Spinal cord (tissue), 10 donors: ENCODE results near the gene DMGDH. TPM values are rescaled to one million over a fixed set of nuclear protein-coding genes. Genes with fewer than 3 reads are reported as not detected.

ENCODE experiments used
- DNase-seq, 6 donors: peaks; one replicate each; pipeline versions ENCODE4 v3.0.0 to v3.0.0-alpha.2; 2013 to 2015; ENCODE audit warnings: low spot score in 6 of 6, low read depth in 4 of 6
- H3K27ac ChIP-seq: one replicate; pipeline ENCODE4 v1.5.1; 2013; ENCODE audit warnings: low read depth, low read length, control low read depth
- H3K27me3 ChIP-seq: one replicate; pipeline ENCODE4 v1.6.1; 2013; ENCODE audit warnings: low read length; ENCODE audit not compliant: control insufficient read depth, insufficient read depth
- H3K36me3 ChIP-seq: one replicate; pipeline ENCODE4 v1.6.1; 2013; ENCODE audit warnings: low read length; ENCODE audit not compliant: control insufficient read depth, insufficient read depth
- H3K4me1 ChIP-seq: one replicate; pipeline ENCODE4 v1.6.1; 2013; ENCODE audit warnings: low read length; ENCODE audit not compliant: control insufficient read depth, insufficient read depth
- H3K4me3 ChIP-seq: one replicate; pipeline ENCODE4 v1.5.1; 2013; ENCODE audit warnings: low read depth, low read length, control low read depth
- H3K9me3 ChIP-seq: one replicate; pipeline ENCODE4 v1.6.1; 2013; ENCODE audit warnings: low read length; ENCODE audit not compliant: control insufficient read depth, insufficient read depth
- WGBS: methylation state at CpG from one replicate; pipeline ENCODE4 v1.1.5; 2013; ENCODE audit warnings: missing lambda C conversion rate; ENCODE audit not compliant: insufficient coverage; 5-methylcytosine and 5-hydroxymethylcytosine counted together
- long read RNA-seq, 4 donors: transcript quantifications; one replicate each; lab custom pipeline, GENCODE V29; 2026
- polyA plus RNA-seq, 2 donors: library from polyadenylated mRNA; unstranded; fragments of 120-200 nt; gene quantifications; one replicate each; pipeline ENCODE4 v1.2.1, GENCODE V29; 2013; ENCODE audit not compliant: insufficient read length in 2 of 2
- total RNA-seq, 2 donors: library from RNA; depleted of rRNA in 1 of 2; stranded (reverse); fragments of 120-200 nt in 1 of 2; fragments of >200 nt in 1 of 2; gene quantifications; one replicate each; pipeline versions ENCODE4 v1.2.3 to v1.2.4, GENCODE V29; 2013 to 2014
- donor health status: healthy.

The DMGDH gene
- total RNA-seq = 1 to 10 TPM; 5.0 to 7.6 TPM
- 1 to 10 TPM; 3.3 to 3.7 TPM for polyA plus RNA-seq
- long read RNA-seq, donor 1, partial matches to known transcripts = 0 of 1 reads
- long read RNA-seq, donor 1, other reads (novel, unspliced or antisense) = 0 of 1 reads
- long read RNA-seq, donor 2 = 0 reads
- long read RNA-seq, donor 3 = 0 reads
- long read RNA-seq, donor 4 = 0 reads

- WGBS = 20% methylated on average over 75 of the region's 79 CpGs
- Histone ChIP-seq H3K27me3 (peaks cover 8% of the 10 kb centered on the region), H3K27ac (no peak within 1 kb of the TSS), H3K4me3 (peak within 1 kb of the TSS; percentile 26), H3K4me1 (peaks cover 9% of the 10 kb centered on the region), H3K9me3 (no peaks in the 10 kb centered on the region), H3K36me3 (no peaks in the 10 kb centered on the region)
- DNase-seq = peak in 1 of 6 donors; percentile 30
Observed at GRCh38 chr5:79069488-79070349, at the start of gene DMGDH, which contains the start of gene BHMT2. Gene DMGDH, minus strand, starts transcription at chr5:79069674. Its CDS starts 54 bp downstream, at chr5:79069620. Gene BHMT2, plus strand, starts transcription at chr5:79069767. Its CDS starts 16 bp downstream, at chr5:79069783.

DNA sequence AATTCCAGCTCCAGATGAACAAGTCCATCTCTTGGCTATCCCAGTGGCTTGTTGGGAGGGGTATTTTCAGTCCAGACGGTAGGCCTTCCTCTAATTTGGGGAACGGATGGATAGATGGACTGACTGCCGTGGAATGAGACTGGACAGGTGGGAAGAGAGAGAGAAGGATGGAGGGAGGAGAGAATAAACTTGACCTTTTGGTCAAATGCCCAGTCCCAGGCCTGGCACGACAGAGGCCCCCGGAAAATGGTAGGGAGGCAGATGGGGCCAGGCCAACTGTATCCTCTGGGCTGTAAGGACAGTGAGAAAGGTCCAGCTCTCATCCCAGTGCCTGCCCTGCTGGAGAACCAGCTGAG, 43.2 kb upstream of the DMGDH start:
- Histone ChIP-seq H3K4me3 (no peak overlapping the region), H3K27me3 (peaks cover 34% of the 10 kb centered on the region), H3K27ac (no peak overlapping the region), H3K36me3 (no peaks in the 10 kb centered on the region), H3K4me1 (peaks cover 11% of the 10 kb centered on the region), H3K9me3 (no peaks in the 10 kb centered on the region)
- no peak for DNase-seq
- 72% methylated on average over 3 of the region's 5 CpGs for WGBS

DNA sequence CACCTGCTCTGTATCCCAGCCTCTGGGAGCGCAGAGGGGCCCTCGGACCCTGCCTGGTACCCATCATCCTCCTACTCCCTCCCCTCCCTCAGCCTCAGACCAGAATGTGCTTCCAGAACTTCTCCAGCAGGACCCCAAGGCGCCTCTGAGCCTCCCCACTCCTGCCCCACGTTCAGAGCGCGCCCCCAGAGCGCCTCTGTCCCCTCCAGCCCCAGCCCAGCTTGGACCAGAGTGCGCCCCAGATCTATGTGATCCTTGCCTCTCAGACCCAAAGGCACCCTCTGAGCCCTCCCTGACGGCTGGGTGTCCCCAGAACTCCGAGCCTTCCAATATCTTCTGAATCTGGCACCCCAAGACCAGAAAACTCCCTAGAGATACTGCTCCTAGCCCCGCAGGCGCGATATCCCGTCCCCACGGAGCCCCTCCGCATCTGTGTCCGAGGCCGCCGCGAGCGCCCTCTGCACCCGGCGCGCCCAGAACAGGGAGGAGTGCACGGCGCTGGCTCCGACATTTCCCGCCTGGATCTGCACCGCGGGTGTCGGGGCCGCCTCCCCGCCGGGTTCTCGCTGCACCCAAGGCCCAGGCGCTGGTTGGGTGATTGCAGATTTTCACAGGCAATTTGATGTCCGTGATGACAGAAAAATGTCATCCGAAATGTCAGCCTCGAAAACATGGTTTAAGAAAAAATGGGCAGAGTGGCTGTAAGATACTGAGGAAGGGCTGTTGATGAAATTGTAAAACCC, 42.7 kb upstream of the DMGDH start:
- Histone ChIP-seq H3K27me3 (peaks cover 34% of the 10 kb centered on the region), H3K27ac (no peak overlapping the region), H3K36me3 (no peaks in the 10 kb centered on the region), H3K9me3 (no peaks in the 10 kb centered on the region), H3K4me1 (peaks cover 14% of the 10 kb centered on the region), H3K4me3 (no peak overlapping the region)
- DNase-seq = peak in 1 of 6 donors; percentile 7
- 5% methylated on average over 39 of the region's 39 CpGs for WGBS

DNA sequence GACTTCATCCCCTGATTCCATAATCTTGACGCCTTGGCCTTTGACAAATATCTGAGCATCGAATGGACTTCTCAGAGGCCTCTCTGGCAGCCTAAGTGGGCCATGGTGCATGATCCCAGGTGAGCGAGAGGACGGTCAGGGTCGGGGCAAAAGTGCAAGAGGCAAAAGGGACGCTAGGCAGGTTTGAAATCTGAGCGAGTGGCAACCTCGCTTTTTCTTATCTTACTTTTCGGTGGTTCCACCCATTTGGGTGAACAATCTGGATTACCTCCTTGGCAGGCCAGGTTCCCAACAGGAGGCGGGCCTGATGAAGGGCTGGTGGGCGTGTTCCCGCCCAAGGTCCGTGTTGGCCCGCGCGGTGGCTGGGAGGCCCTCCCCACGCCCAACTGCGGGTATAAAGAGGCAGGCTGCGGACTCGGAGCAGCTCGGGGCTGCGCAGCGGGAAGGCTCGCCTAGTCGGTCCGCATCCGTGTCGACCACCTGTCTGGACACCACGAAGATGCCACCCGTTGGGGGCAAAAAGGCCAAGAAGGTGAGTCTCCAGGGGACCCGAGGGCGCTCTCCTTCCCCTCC, 42.0 kb upstream of the DMGDH start, which contains the start of gene BHMT:
TSS of gene BHMT (plus strand) at position 423 of the 573 bp plus-strand sequence. CDS start at position 500, 77 bp downstream.
- Histone ChIP-seq H3K36me3 (no peaks in the 10 kb centered on the region), H3K4me1 (peaks cover 14% of the 10 kb centered on the region), H3K27ac (no peak within 1 kb of the TSS), H3K9me3 (no peaks in the 10 kb centered on the region), H3K27me3 (peaks cover 34% of the 10 kb centered on the region), H3K4me3 (no peak within 1 kb of the TSS)
- DNase-seq = no peak
- WGBS = 16% methylated on average over 32 of the region's 32 CpGs

GRCh38 chr5:79109527-79110492, 40.3 kb upstream of the DMGDH start:
- Histone ChIP-seq H3K4me3 (no peak overlapping the region), H3K27ac (no peak overlapping the region), H3K9me3 (no peaks in the 10 kb centered on the region), H3K27me3 (peaks cover 34% of the 10 kb centered on the region), H3K36me3 (no peaks in the 10 kb centered on the region), H3K4me1 (peaks cover 14% of the 10 kb centered on the region)
- 32% methylated on average over 3 of the region's 15 CpGs for WGBS
- DNase-seq = no peak

GRCh38 chr5:79108792-79109191, 39.3 kb upstream of the DMGDH start:
- Histone ChIP-seq H3K27ac (no peak overlapping the region), H3K4me1 (peaks cover 14% of the 10 kb centered on the region), H3K9me3 (no peaks in the 10 kb centered on the region), H3K4me3 (no peak overlapping the region), H3K27me3 (peaks cover 34% of the 10 kb centered on the region), H3K36me3 (no peaks in the 10 kb centered on the region)
- 95% methylated on average over 7 of the region's 8 CpGs for WGBS
- DNase-seq = no peak

GRCh38 chr5:79108086-79108485, 38.6 kb upstream of the DMGDH start:
- no peaks in the 10 kb centered on the region for H3K9me3 ChIP-seq
- H3K4me1 ChIP-seq = peaks cover 14% of the 10 kb centered on the region
- WGBS = 86% methylated on average over 1 of the region's 3 CpGs
- H3K4me3 ChIP-seq = no peak overlapping the region
- peaks cover 33% of the 10 kb centered on the region for H3K27me3 ChIP-seq
- no peaks in the 10 kb centered on the region for H3K36me3 ChIP-seq
- DNase-seq = peak in 1 of 6 donors; percentile 36
- H3K27ac ChIP-seq = no peak overlapping the region

DNA sequence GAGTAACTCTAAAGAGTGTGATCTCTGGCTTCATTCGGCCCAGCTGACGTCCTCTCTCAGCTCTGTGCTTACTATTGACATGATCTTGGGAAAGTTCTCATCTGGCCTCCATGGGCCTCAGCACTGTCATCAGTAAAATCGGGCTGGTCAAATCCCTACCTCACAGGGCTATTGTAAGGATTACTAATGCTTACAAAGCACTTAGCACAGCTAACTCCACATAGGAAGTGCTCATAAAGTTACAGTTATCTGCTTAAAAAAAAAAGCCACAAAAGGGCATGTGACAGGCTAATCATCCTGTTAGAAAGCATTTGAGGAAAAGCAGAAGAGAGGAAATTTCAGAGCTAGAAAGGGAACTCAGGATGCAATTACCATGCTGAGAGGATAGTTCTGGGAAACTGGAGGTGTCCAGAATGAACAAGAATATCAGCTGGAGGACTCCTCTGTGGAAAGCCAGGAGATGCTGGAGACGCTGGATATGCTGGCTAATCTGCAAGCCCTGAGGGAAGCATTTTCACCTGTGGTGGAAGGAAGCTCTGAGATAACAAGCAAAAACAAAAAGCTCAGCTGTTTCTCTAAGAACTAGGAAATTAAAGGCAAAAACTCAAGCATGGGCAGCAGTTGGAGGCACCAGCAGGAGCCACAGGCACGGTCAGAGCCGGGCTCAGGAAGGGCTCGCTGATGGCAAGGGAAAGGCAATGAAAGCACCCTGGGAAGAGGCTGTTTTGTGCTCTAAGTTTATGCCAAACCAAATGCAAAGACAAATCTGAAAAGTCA, 37.7 kb upstream of the DMGDH start:
- DNase-seq = peak in 1 of 6 donors; percentile 7
- Histone ChIP-seq H3K36me3 (no peaks in the 10 kb centered on the region), H3K27ac (no peak overlapping the region), H3K4me1 (peaks cover 11% of the 10 kb centered on the region), H3K9me3 (no peaks in the 10 kb centered on the region), H3K4me3 (no peak overlapping the region), H3K27me3 (peaks cover 24% of the 10 kb centered on the region)
- WGBS = 79% methylated on average over 5 of the region's 7 CpGs
